GM18951 (cell line): ENCODE results near the gene LDB2.
"Not testable (repeated sequence)": the region's sequence is repeated elsewhere in the genome, so short reads cannot be mapped to it uniquely, and the experiment has no call there.

ENCODE experiments used
- POLR2A ChIP-seq: IDR thresholded peaks from 4 replicates; pipeline ENCODE4 v1.6.1; 2011; ENCODE audit warnings: mild to moderate bottlenecking; ENCODE audit not compliant: insufficient read length, insufficient read depth; ENCODE audit errors: extremely low read depth
- in situ Hi-C: fragments of 300-500 bp; cut with MboI; formaldehyde crosslinking; loops from one replicate; pipeline ENCODE4 v1.12.0; 2022; ENCODE audit warnings: low sequenced_read_pairs, mixed read lengths, inconsistent platforms; ENCODE audit not compliant: unreplicated experiment

Gene LDB2

GRCh38 chr4:16555156-16555555, 343.3 kb downstream of the LDB2 start:
- in situ Hi-C loops, result no loop called here
- no peak for TF ChIP-seq POLR2A

GRCh38 chr4:16550531-16550930, 347.9 kb downstream of the LDB2 start:
- in situ Hi-C loops, result no loop called here
- no peak for TF ChIP-seq POLR2A

- in situ Hi-C loops, result no loop called here
- no peak for TF ChIP-seq POLR2A
These were observed 352.8 kb downstream of the LDB2 start for GRCh38 chr4:16545656-16546055.

- no peak for TF ChIP-seq POLR2A
- in situ Hi-C loops, result no loop called here
These were observed 353.6 kb downstream of the LDB2 start for GRCh38 chr4:16544869-16545268.

GRCh38 chr4:16544251-16544721, 354.2 kb downstream of the LDB2 start:
- in situ Hi-C loops, result no loop called here
- no peak for TF ChIP-seq POLR2A

GRCh38 chr4:16537926-16538325, 360.5 kb downstream of the LDB2 start:
- TF ChIP-seq POLR2A, result no peak
- in situ Hi-C loops, result no loop called here

- no peak for TF ChIP-seq POLR2A
- in situ Hi-C loops, result no loop called here
These were observed 366.0 kb downstream of the LDB2 start for GRCh38 chr4:16532240-16532970.

GRCh38 chr4:16530688-16531635, 367.5 kb downstream of the LDB2 start:
- in situ Hi-C loops, result no loop called here

GRCh38 chr4:16524911-16525554, 373.4 kb downstream of the LDB2 start:
- in situ Hi-C loops, result no loop called here
- TF ChIP-seq POLR2A, result no peak

More at GRCh38 chr4:16530688-16531635, 367.5 kb downstream of the LDB2 start:
- no peak for TF ChIP-seq POLR2A

- in situ Hi-C loops, result no loop called here
- TF ChIP-seq POLR2A, result no peak
These were observed 374.0 kb downstream of the LDB2 start for GRCh38 chr4:16524406-16524805.

GRCh38 chr4:16523526-16523925, 374.9 kb downstream of the LDB2 start:
- in situ Hi-C loops, result not testable (repeated sequence)

- TF ChIP-seq POLR2A, result no peak
- in situ Hi-C loops, result no loop called here
These were observed 377.1 kb downstream of the LDB2 start for GRCh38 chr4:16521156-16521915.
